HCT116 (cell line): ENCODE measurements around the gene GP9. TPM values are rescaled to one million over a fixed set of nuclear protein-coding genes. Genes with fewer than 3 reads are reported as not detected.

ENCODE experiments used
- ATAC-seq: fragments of 200-7000 bp; cut with Tn5 transposase; 2 replicates; pipeline ENCODE4 v1.9.1; 2020; ENCODE audit warnings: mild to moderate bottlenecking, moderate library complexity
- BruUV-seq: library from RNA; stranded (reverse); fragments of 400-500 nt; replicated peaks from 2 replicates; lab custom pipeline; 2021; lab: Mats Ljungman, UMichigan
- CTCF ChIA-PET: fragments of 300-600 bp; sonication (Branson Sonifier 250); formaldehyde crosslinking; loops from one replicate; lab custom pipeline; 2021; ENCODE audit warnings: antibody characterized with exemption; lab: Charles Lee
- POLR2A ChIA-PET: fragments of 300-600, 350-600 bp; sonication (Branson Sonifier 250); formaldehyde crosslinking; loops from one replicate; lab custom pipeline; 2021; ENCODE audit warnings: antibody characterized with exemption; lab: Charles Lee
- RAD21 ChIA-PET, 2 experiments: fragments of 300-600 bp; sonication (Branson Sonifier 250); formaldehyde crosslinking; loops; one replicate each; lab custom pipeline; 2023; ENCODE audit warnings: low total read pairs in 2 of 2; ENCODE audit not compliant: uncharacterized antibody in 2 of 2, unreplicated experiment in 2 of 2, low non-redundant PET in 1 of 2; lab: Charles Lee
- DNase-seq: peaks from one replicate; pipeline ENCODE4 v3.0.0-alpha.2; 2010; ENCODE audit warnings: low read depth, low spot score
- H2AFZ ChIP-seq: fragments of 200-600 bp; shearing (Covaris generic), sonication (generic); 2 replicates; pipeline ENCODE4 v1.6.1; 2017; ENCODE audit warnings: low read depth, mixed run types, mixed read lengths, antibody characterized with exemption, low read length; ENCODE audit not compliant: poor library complexity, severe bottlenecking
- H3K27ac ChIP-seq: 2 replicates; pipeline ENCODE4 v1.5.1; 2012; ENCODE audit warnings: low read depth, low read length
- H3K27me3 ChIP-seq: fragments of 200-600 bp; sonication (generic); 2 replicates; pipeline ENCODE4 v1.6.1; 2016; ENCODE audit warnings: mixed run types, low read length, mixed read lengths; ENCODE audit not compliant: insufficient read depth
- H3K36me3 ChIP-seq, 2 experiments: fragments of 200-500 bp in 1 of 2; fragments of 200-600 bp in 1 of 2; sonication (Bioruptor generic) in 1 of 2; sonication (generic) in 1 of 2; 2 replicates each; pipeline versions ENCODE4 v1.5.1 to v1.6.1; 2014 to 2016; ENCODE audit warnings: low read length in 2 of 2, inconsistent platforms in 1 of 2, mixed read lengths in 1 of 2, mixed run types in 1 of 2; ENCODE audit not compliant: insufficient read depth in 2 of 2, control insufficient read depth in 1 of 2
- H3K4me1 ChIP-seq, 2 experiments: fragments of 200-600 bp in 1 of 2; sonication (generic) in 1 of 2; 2 replicates each; pipeline versions ENCODE4 v1.5.1 to v1.6.1; 2012 to 2017; ENCODE audit warnings: low read length in 2 of 2, inconsistent platforms in 1 of 2, mild to moderate bottlenecking in 1 of 2, mixed read lengths in 1 of 2, mixed run types in 1 of 2, moderate library complexity in 1 of 2; ENCODE audit not compliant: insufficient read depth in 2 of 2, control insufficient read depth in 1 of 2
- H3K4me2 ChIP-seq: fragments of 200-600 bp; sonication (generic); 2 replicates; pipeline ENCODE4 v1.6.1; 2017; ENCODE audit warnings: mixed run types, low read length, mixed read lengths
- H3K4me3 ChIP-seq, 2 experiments: fragments of 200-600 bp in 1 of 2; sonication (generic) in 1 of 2; replicated peaks in 1 of 2; 2 replicates each; pipeline ENCODE4 v1.5.1; 2011 to 2016; ENCODE audit warnings: low read length in 2 of 2, control low read depth in 1 of 2, low read depth in 1 of 2, mild to moderate bottlenecking in 1 of 2, mixed read lengths in 1 of 2, mixed run types in 1 of 2
- H3K79me2 ChIP-seq: fragments of 200-600 bp; sonication (generic); 2 replicates; pipeline ENCODE4 v1.6.1; 2017; ENCODE audit warnings: mild to moderate bottlenecking, mixed run types, low read length, moderate library complexity, mixed read lengths; ENCODE audit not compliant: insufficient read depth
- H3K9ac ChIP-seq: fragments of 200-600 bp; sonication (generic); 2 replicates; pipeline ENCODE4 v1.6.1; 2016; ENCODE audit warnings: low read length, mixed read lengths
- H3K9me2 ChIP-seq: fragments of 200-600 bp; sonication (generic), shearing (Covaris generic); 2 replicates; pipeline ENCODE4 v1.6.1; 2017; ENCODE audit warnings: mixed run types, mild to moderate bottlenecking, moderate library complexity; ENCODE audit not compliant: insufficient read depth
- H3K9me3 ChIP-seq, 2 experiments: fragments of 200-500 bp in 1 of 2; fragments of 200-600 bp in 1 of 2; sonication (Bioruptor generic) in 1 of 2; sonication (generic) in 1 of 2; 2 replicates each; pipeline ENCODE4 v1.6.1; 2014 to 2017; ENCODE audit warnings: low read length in 2 of 2, mixed read lengths in 2 of 2, inconsistent platforms in 1 of 2, low read depth in 1 of 2, mild to moderate bottlenecking in 1 of 2, mixed run types in 1 of 2, moderate library complexity in 1 of 2; ENCODE audit not compliant: control insufficient read depth in 1 of 2, insufficient read depth in 1 of 2
- H4K20me1 ChIP-seq: fragments of 200-600 bp; sonication (generic), shearing (Covaris generic); 2 replicates; pipeline ENCODE4 v1.6.1; 2017; ENCODE audit warnings: mixed run types, mild to moderate bottlenecking, moderate library complexity; ENCODE audit not compliant: insufficient read depth
- ATF3 ChIP-seq: IDR thresholded peaks from 2 replicates; pipeline ENCODE4 v1.6.1; 2012
- CEBPB ChIP-seq: IDR thresholded peaks from 2 replicates; pipeline ENCODE4 v1.6.1; 2012; ENCODE audit warnings: low read depth
- CTCF ChIP-seq, 3 experiments: fragments of 200-600 bp in 1 of 3; sonication (generic) in 1 of 3; IDR thresholded peaks in 2 of 3; conservative IDR thresholded peaks in 1 of 3; 2 replicates each; pipeline ENCODE4 v1.5.1; 2012 to 2017; ENCODE audit warnings: low read depth in 2 of 3, low read length in 2 of 3, antibody characterized with exemption in 1 of 3, borderline replicate concordance in 1 of 3, control low read depth in 1 of 3, mild to moderate bottlenecking in 1 of 3, mixed read lengths in 1 of 3, mixed run types in 1 of 3, moderate library complexity in 1 of 3; ENCODE audit not compliant: insufficient read depth in 1 of 3
- EGR1 ChIP-seq: IDR thresholded peaks from 2 replicates; pipeline ENCODE4 v1.6.1; 2012; ENCODE audit warnings: low read depth
- EZH2 ChIP-seq: fragments of 200-600 bp; sonication (generic); IDR thresholded peaks from 2 replicates; pipeline ENCODE4 v1.6.1; 2017; ENCODE audit warnings: antibody characterized with exemption, mixed run types
- EZH2phosphoT487 ChIP-seq: fragments of 200-600 bp; IDR thresholded peaks from 2 replicates; pipeline ENCODE4 v1.6.1; 2018; ENCODE audit warnings: antibody characterized with exemption, borderline replicate concordance
- FOSL1 ChIP-seq: IDR thresholded peaks from 2 replicates; pipeline ENCODE4 v1.6.1; 2012; ENCODE audit warnings: low read depth
- JUND ChIP-seq: IDR thresholded peaks from 2 replicates; pipeline ENCODE4 v1.6.1; 2012
- MAX ChIP-seq: IDR thresholded peaks from 2 replicates; pipeline ENCODE4 v1.6.1; 2012
- SIN3A ChIP-seq: IDR thresholded peaks from 2 replicates; pipeline ENCODE4 v1.6.1; 2012; ENCODE audit warnings: low read depth
- SP1 ChIP-seq: IDR thresholded peaks from 2 replicates; pipeline ENCODE4 v1.6.1; 2012; ENCODE audit warnings: low read depth
- SRF ChIP-seq: IDR thresholded peaks from 2 replicates; pipeline ENCODE4 v1.6.1; 2012; ENCODE audit warnings: low read depth
- TCF7L2 ChIP-seq: IDR thresholded peaks from 2 replicates; pipeline ENCODE4 v1.7.0; 2011; ENCODE audit warnings: borderline replicate concordance, inconsistent platforms; ENCODE audit not compliant: insufficient read depth, insufficient read length; ENCODE audit errors: extremely low read depth
- YY1 ChIP-seq: IDR thresholded peaks from 2 replicates; pipeline ENCODE4 v1.6.1; 2011; ENCODE audit warnings: low read length, low read depth, moderate library complexity, mild to moderate bottlenecking; ENCODE audit not compliant: insufficient replicate concordance; ENCODE audit errors: extremely low read depth
- ZBTB33 ChIP-seq: IDR thresholded peaks from 2 replicates; pipeline ENCODE4 v1.6.1; 2011; ENCODE audit warnings: mild to moderate bottlenecking, low read length, moderate library complexity; ENCODE audit not compliant: insufficient replicate concordance; ENCODE audit errors: extremely low read depth
- ZFX ChIP-seq: fragments of 450-650 bp; IDR thresholded peaks from 2 replicates; pipeline ENCODE4 v1.6.1; 2017
- ZNF274 ChIP-seq: fragments of 200-500 bp; sonication (Bioruptor generic); IDR thresholded peaks from 2 replicates; pipeline ENCODE4 v1.6.1; 2014; ENCODE audit warnings: mild to moderate bottlenecking, low read depth, low read length, inconsistent platforms
- intact Hi-C: fragments of 100-400 bp; cut with micrococcal nuclease; formaldehyde crosslinking; loops from 2 replicates; pipeline ENCODE4 v1.10.0; 2022
- total RNA-seq: library from RNA; stranded (reverse); gene quantifications from one replicate; pipeline ENCODE4 v1.2.1, GENCODE V29; 2021; ENCODE audit not compliant: unreplicated experiment

GP9 gene
- total RNA-seq, 1 experiment from 2014 or later: not detected

- ATAC-seq (no peak), DNase-seq (no peak)
- ChIA-PET RAD21 (no interaction called here), POLR2A (no interaction called here), CTCF (interaction anchor here (1.4 kb wide), 1 partner anchor 14 kb away, joined by 3 read pairs; no protein-coding TSS in a partner anchor)
- Histone ChIP-seq H3K79me2 (no peaks in the 10 kb centered on the region), H3K4me3 (no peak overlapping the region), H3K4me2 (no peak overlapping the region), H3K9ac (no peak overlapping the region), H3K9me3 (no peaks in the 10 kb centered on the region), H3K9me2 (no peaks in the 10 kb centered on the region), H2AFZ (no peak overlapping the region), H3K27me3 (0 out of 2 replicates have a peak, but pooled peaks cover 3% of the 10 kb centered on the region), H3K36me3 (no peaks in the 10 kb centered on the region), H3K27ac (no peak overlapping the region), H3K4me1 (peaks cover 0 to 4% of the 10 kb centered on the region in 2 experiments; a peak in 1 of 4 replicates), H4K20me1 (no peaks in the 10 kb centered on the region)
- no TSS peak for BruUV-seq
- no peak for TF ChIP-seq SP1
- no peak for TF ChIP-seq EZH2phosphoT487
- no peak for TF ChIP-seq SIN3A
- no peak for TF ChIP-seq YY1
- no peak for TF ChIP-seq JUND
- TF ChIP-seq ZNF274: no peak
- no peak for TF ChIP-seq ZFX
- no peak for TF ChIP-seq FOSL1
- TF ChIP-seq EGR1: no peak
- intact Hi-C loops: no loop called here
Measured at GRCh38 chr3:129039271-129040038, 21.1 kb upstream of the GP9 start.

GRCh38 chr3:129040039-129040336 is 20.6 kb upstream of the GP9 start:
- no peaks in the 10 kb centered on the region for H3K79me2 ChIP-seq
- no peak for ATAC-seq
- CTCF ChIA-PET: interaction anchor here (1.4 kb wide), 1 partner anchor 14 kb away, joined by 3 read pairs; no protein-coding TSS in a partner anchor
- H3K9ac ChIP-seq: no peak overlapping the region
- RAD21 ChIA-PET: no interaction called here
- H3K4me1 ChIP-seq: no peaks in the 10 kb centered on the region
- TF ChIP-seq EGR1 (no peak), CTCF (IDR thresholded peaks at IDR 0.05 in 2 of 3, conservative IDR thresholded peaks at IDR 0.05 in 1 of 3; ENCODE audit: borderline replicate concordance in 1 of 3, insufficient read depth in 1 of 3, low read depth in 2 of 3, low read length in 2 of 3) (no peak), CEBPB (no peak), EZH2 (no peak), SRF (no peak), MAX (no peak), TCF7L2 (no peak), ATF3 (no peak), EZH2phosphoT487 (no peak), ZBTB33 (no peak)
- no peaks in the 10 kb centered on the region for H3K9me2 ChIP-seq
- no peak overlapping the region for H3K4me3 ChIP-seq
- POLR2A ChIA-PET: no interaction called here
- BruUV-seq: no TSS peak
- H3K4me2 ChIP-seq: no peak overlapping the region
- H3K27ac ChIP-seq: no peak overlapping the region
- intact Hi-C loops: no loop called here
- H3K27me3 ChIP-seq: 0 out of 2 replicates have a peak, but pooled peaks cover 3% of the 10 kb centered on the region
- H2AFZ ChIP-seq: no peak overlapping the region
- DNase-seq: no peak
- no peaks in the 10 kb centered on the region for H3K36me3 ChIP-seq
- no peaks in the 10 kb centered on the region for H4K20me1 ChIP-seq
- no peaks in the 10 kb centered on the region for H3K9me3 ChIP-seq
